GM19043 (cell line): ENCODE data around the gene TBC1D4.
A peak's percentile ranks its signal among the peaks of the same experiment; 100 is the strongest.

ENCODE experiments used
- ATAC-seq: cut with Tn5 transposase; IDR thresholded peaks from one replicate; pipeline ENCODE4 v1.9.1; 2021; ENCODE audit warnings: low read depth; ENCODE audit not compliant: unreplicated experiment

The TBC1D4 gene

DNA sequence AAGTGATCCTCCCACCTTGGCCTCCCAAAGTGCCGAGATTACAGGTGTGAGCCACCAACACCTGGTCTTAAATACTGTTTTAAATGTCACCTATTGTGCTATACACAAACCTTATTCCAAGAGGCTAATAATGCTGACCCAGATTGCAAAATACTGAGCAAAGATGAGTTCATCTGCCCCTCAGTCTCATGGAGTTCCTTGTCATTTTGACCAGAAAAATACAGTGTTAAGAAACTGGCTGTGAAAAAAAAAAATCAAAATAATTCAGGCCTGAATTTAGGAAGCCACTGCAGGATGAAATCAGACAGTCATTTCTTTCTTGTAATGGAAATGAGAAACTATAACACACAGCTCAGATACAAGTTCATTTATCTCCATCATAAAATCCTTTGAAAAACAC, 59.9 kb downstream of the TBC1D4 start:
- ATAC-seq: no peak

GRCh38 chr13:75421133-75421532, 60.8 kb downstream of the TBC1D4 start:
- no peak for ATAC-seq

GRCh38 chr13:75419656-75420055, 62.3 kb downstream of the TBC1D4 start:
- no peak for ATAC-seq

- no peak for ATAC-seq
Measured at GRCh38 chr13:75418997-75419396, 63.0 kb downstream of the TBC1D4 start.

DNA sequence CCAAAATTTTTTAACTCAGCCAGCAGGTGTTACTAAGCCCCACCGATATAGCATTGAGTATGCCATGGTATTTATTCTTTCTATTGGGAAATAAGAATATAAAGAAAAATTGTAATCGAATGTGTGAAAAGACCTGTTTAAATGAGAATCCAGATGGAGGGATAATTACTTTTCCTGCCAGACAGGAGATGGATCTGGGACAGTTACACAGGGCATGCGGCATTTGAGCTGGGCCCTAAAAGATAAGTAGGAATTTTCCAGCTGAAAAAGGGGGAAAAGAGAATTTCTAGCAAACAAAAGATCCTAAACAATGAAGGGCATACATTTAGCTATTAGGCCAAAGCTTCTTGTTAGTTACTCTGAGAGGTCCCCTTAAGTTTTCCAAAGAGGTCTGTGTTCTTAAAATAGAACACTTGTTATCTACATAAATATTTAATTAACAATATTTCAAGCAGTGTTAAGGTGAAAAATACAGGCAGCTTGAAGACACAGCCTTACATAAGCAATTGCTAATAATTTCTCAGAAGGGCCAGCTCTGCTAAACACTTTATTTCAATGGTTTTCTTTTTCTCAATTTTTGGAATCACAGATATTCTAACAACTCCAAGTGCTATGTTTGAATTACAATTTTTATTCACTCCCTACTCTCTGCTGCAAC, 63.7 kb downstream of the TBC1D4 start:
- ATAC-seq: no peak

- no peak for ATAC-seq
Measured at GRCh38 chr13:75417656-75418055, 64.3 kb downstream of the TBC1D4 start.

- ATAC-seq: peak; percentile 16
Measured at GRCh38 chr13:75417012-75417384, 65.0 kb downstream of the TBC1D4 start.

GRCh38 chr13:75416327-75417011, 65.5 kb downstream of the TBC1D4 start:
- ATAC-seq: peak; percentile 62

DNA sequence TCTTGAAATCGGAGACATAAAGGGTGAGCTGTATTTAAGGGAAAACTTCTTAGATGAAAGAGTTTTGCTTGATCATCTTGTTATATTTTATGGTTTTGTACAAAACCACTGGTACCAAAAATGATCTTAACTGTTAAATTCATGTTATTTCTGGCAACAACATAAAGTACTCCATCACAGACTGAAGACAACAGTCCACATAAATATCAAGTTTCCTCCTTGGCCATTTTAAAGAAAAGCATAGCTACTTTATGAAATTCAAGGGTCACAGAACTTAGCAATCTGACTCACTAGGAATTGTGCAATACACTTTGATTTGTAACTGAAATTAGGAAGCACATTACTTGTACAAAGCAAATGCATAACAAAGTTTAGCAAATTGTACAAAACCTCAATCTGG, 66.3 kb downstream of the TBC1D4 start:
- no peak for ATAC-seq

DNA sequence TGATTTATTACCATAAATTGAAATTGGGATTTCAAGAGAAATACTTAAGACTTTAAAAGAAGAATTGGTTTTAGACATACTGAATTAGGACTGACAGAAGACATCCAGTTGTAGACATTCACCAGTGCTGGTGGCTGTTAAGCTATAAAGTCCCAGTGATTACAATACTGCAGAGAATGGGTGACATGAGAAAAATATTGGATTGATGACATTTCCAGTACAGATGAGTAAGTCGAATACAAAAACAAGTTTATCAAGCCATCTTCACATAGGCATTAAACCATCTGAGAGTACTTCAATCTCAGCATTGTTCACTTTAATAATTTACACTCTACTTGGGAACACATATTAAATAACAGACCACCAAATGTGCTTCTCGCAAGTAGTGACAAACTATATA, 66.8 kb downstream of the TBC1D4 start:
- no peak for ATAC-seq

DNA sequence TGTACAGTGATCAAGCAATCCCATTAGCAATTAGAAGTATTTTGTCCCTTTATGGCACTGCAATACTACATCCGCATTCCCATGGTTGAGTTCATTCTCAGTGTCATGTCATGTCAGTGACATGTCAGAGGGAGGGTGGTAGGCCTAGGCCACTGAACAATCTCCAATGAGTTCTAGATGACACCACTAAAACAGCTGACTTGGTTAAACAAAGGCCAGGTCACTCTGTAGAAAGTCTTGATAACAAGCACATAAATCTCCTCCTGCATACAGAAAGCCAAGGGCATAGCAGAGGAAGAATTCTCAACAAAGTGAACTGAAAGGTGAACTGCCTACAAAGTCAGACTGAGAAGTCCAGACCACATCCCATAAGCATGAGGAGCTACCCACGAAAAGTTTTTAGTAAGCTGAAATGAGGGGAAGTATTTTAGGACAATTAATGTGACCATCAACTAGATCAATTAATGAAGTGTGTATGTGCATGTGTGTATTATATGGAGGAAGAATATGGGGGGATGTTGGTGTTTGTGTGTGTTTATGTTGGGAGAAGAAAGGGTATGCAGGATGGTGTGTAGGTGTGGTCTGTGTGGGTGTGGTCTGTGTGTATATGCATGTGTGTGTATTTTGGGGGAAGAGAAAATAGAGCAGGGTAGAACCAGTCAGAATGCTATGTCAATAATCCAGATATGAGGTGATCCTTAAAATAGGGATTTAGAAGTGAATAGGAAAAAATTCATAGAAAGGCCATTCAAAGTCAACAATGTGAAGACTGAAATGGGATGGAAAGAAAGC, 67.7 kb downstream of the TBC1D4 start:
- no peak for ATAC-seq

DNA sequence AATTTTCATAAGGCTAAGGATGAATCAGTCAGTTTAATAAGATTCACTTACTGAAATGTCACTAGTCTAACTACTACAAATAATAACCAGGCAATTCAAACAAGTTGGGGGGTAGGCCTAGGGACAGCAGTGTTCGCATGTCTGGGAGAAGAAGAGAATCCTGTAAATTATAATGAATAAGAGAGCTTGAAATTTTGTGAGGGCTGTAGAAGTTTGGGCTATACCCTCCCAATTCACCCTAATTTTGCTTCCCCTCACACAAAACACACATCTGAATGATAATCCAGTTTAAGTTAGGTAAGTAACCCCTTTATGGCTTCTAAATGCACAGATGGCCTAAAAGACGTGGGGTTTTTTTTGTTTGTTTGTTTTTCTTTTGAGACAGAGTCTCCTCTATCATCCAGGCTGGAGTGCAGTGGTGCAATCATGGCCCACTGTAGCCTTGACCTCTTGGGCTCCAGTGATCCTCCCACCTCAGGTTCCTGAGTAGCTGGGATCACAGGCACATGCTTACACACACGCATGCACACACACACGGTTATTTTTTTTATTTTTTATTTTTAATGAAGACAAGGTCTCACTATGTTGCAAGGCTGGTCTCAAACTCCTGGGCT, 69.9 kb downstream of the TBC1D4 start:
- ATAC-seq: no peak

DNA sequence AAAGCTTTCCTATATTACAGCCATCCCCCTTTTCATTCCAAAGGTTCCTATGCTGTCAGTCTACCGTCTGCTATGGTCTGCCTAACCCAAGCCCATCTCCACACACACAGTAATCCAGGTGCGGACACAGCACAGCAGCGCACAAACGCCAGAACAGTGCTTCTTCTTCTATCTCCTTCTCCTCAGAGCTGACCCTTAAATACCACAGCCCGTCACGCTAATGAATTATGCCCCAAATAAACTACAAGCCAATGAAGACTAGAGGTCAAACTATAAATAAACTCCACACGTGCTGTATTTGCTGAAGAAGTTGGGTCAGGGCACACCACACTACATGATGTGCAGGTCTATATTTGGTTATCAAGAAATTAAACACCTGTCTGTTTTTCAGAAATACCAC, 71.8 kb downstream of the TBC1D4 start:
- ATAC-seq: no peak

DNA sequence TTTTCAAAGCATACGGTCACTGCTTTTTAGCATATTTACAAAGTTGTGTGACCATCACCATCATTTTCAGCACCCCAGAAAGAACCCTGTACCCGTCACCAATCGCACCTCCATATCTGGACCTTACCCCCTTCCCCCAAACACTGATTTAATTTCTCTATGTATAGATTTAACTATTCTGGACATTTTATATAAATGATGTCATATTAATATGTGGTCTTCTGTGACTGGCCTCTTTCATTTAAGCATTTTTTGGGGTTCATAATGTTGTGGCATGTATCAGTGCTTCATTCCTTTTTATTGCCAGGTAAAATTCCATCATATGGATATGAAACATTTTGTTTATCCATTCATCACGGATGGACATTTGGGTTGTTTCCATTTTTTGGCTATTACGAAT, 74.0 kb downstream of the TBC1D4 start:
- no peak for ATAC-seq

DNA sequence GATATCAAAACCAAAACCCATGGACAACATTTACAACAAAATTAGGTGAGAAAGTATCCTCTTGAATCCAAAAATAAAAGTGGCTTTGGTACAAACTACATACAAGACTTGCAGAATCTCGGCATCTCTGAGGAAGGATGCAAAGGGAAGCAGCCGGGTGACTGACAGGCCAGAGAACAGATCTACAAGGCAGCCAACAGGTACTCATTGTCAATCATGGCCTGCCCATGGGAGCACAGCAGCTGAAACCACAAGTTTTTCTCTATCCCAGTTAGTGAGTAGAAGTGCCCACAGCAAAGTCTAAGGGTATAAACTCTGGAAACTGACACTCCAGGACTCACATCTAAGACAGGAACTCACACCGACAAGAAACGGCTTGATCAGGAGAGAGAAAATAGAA, 74.5 kb downstream of the TBC1D4 start:
- ATAC-seq: no peak

DNA sequence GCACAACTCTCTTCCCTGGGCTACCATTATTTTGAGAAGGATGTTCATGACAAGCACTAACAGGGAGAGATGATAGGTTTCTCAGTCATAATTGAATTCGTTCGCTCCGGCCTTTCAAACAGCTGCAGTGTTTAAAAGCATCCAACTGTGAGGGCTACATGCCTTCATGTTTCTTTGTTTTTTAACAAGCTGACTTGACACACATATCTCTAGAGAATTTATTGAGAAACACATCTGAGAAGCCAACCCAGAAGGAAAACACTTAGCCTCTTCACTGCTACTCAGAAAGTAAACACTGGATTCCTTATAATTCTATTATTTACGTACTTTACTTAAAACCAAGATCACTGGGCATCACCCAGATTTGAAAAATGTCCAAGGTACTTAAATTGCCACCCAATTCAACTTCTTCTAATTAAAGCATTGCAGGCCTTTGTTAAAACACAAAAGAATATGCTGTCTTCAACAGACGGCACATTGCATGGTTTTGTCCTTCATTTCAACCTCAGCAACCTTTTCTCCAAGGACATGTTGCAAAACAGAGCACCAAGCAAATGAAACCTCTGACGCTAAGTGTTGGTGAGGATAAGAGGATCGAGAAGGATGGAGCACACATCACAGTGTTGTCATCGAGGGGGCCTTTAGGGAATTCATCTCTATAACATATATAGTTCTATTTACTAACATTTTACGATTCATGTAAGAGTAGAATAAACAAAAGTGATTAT, 75.8 kb downstream of the TBC1D4 start:
- no peak for ATAC-seq

DNA sequence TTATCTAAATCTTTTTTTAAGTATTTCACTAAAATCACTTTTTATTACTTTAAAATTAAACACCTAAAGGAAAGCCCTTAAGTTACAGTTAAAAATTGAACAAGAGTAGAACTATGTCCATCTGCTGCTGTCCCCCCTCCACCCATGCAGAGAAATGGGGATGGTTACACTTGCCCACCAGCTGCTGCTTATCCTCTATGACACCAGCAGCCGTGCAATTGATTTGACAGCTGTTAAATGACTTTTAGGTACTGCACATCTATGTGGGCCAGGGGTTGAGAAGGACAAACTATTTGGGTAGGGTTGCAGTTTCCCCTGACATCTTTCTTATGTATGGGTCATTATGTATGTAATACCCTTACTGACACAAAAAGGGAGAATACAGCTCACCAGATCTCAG, 77.2 kb downstream of the TBC1D4 start:
- ATAC-seq: no peak

DNA sequence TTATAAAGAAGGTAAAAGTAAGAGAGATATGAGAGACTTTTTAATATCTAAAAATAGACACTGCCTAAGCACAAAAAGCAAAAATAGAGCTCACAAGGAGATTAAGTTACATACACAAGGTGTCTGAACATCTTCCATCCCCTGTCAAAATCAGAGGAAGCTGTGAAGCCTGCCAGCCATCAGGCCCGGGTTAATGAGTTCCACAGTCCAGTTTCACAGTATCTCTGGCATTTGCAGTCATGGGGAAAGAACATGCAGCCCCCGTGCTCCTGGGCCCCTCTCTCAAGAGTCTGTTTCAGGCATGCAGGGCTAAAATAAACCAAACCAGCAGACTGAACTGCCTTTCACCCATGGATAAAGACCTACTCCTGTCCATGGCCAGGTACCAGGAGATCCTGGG, 79.2 kb downstream of the TBC1D4 start:
- ATAC-seq: no peak

- no peak for ATAC-seq
Measured at GRCh38 chr13:75400775-75401174, 81.2 kb downstream of the TBC1D4 start.

- no peak for ATAC-seq
Measured at GRCh38 chr13:75399879-75400217, 82.1 kb downstream of the TBC1D4 start.
